Liver (tissue), 9 donors: ENCODE measurements around the gene ENOX1. TPM values are rescaled to one million over a fixed set of nuclear protein-coding genes. Genes with fewer than 3 reads are reported as not detected.

Source experiments
- DNase-seq: peaks from one replicate; pipeline ENCODE4 v3.0.0-alpha.2; 2017; ENCODE audit warnings: low spot score
- H3K27ac ChIP-seq, 2 donors: one replicate each; pipeline ENCODE4 v1.7.0; 2013; ENCODE audit warnings: inconsistent platforms in 2 of 2, low read length in 2 of 2, control low read depth in 1 of 2, low read depth in 1 of 2, mild to moderate bottlenecking in 1 of 2
- H3K27me3 ChIP-seq, 4 donors: one replicate each; pipeline versions ENCODE4 v1.6.1 to v1.7.0; 2013; ENCODE audit warnings: low read length in 3 of 4, inconsistent platforms in 1 of 4, mild to moderate bottlenecking in 1 of 4, moderate library complexity in 1 of 4; ENCODE audit not compliant: control insufficient read depth in 4 of 4, insufficient read depth in 4 of 4
- H3K36me3 ChIP-seq, 4 donors: one replicate each; pipeline versions ENCODE4 v1.6.1 to v1.7.0; 2013; ENCODE audit warnings: low read length in 3 of 4, mild to moderate bottlenecking in 3 of 4, low read depth in 1 of 4, moderate library complexity in 1 of 4; ENCODE audit not compliant: control insufficient read depth in 4 of 4, insufficient read depth in 3 of 4
- H3K4me1 ChIP-seq, 4 donors: one replicate each; pipeline versions ENCODE4 v1.6.1 to v1.7.0; 2013; ENCODE audit warnings: low read length in 3 of 4, mild to moderate bottlenecking in 3 of 4, moderate library complexity in 1 of 4; ENCODE audit not compliant: control insufficient read depth in 4 of 4, insufficient read depth in 4 of 4
- H3K4me3 ChIP-seq, 3 donors: one replicate each; pipeline versions ENCODE4 v1.6.1 to v1.7.0; 2013; ENCODE audit warnings: low read length in 3 of 3, control low read depth in 1 of 3, low read depth in 1 of 3, mild to moderate bottlenecking in 1 of 3
- H3K9ac ChIP-seq, 2 donors: one replicate each; pipeline ENCODE4 v1.7.0; 2013; ENCODE audit warnings: low read length in 2 of 2, mild to moderate bottlenecking in 2 of 2, moderate library complexity in 2 of 2, control low read depth in 1 of 2, low read depth in 1 of 2
- H3K9me3 ChIP-seq, 4 donors: one replicate each; pipeline versions ENCODE4 v1.6.1 to v1.7.0; 2013; ENCODE audit warnings: low read length in 3 of 4; ENCODE audit not compliant: control insufficient read depth in 4 of 4
- EGR1 ChIP-seq, 2 donors: IDR thresholded peaks; 2 replicates each; pipeline ENCODE4 v1.6.1; 2016 to 2018; ENCODE audit warnings: antibody characterized with exemption in 2 of 2, low read depth in 2 of 2
- FOXA2 ChIP-seq: IDR thresholded peaks from 2 replicates; pipeline ENCODE4 v1.6.1; 2016; ENCODE audit warnings: antibody characterized with exemption
- GABPA ChIP-seq, 2 donors: IDR thresholded peaks in 1 of 2; conservative IDR thresholded peaks in 1 of 2; 2 replicates each; pipeline ENCODE4 v1.6.1; 2016; ENCODE audit warnings: antibody characterized with exemption in 2 of 2, mild to moderate bottlenecking in 1 of 2, moderate library complexity in 1 of 2
- HNF4G ChIP-seq: IDR thresholded peaks from 2 replicates; pipeline ENCODE4 v1.6.1; 2016; ENCODE audit warnings: antibody characterized with exemption
- JUND ChIP-seq, 2 donors: IDR thresholded peaks; 2 replicates each; pipeline ENCODE4 v1.6.1; 2016; ENCODE audit warnings: antibody characterized with exemption in 2 of 2
- NR2F2 ChIP-seq: IDR thresholded peaks from 2 replicates; pipeline ENCODE4 v1.6.1; 2016; ENCODE audit warnings: antibody characterized with exemption
- RAD21 ChIP-seq, 2 donors: IDR thresholded peaks; 2 replicates each; pipeline ENCODE4 v1.6.1; 2016; ENCODE audit warnings: antibody characterized with exemption in 2 of 2, mild to moderate bottlenecking in 2 of 2
- RXRA ChIP-seq, 2 donors: IDR thresholded peaks; 2 replicates each; pipeline ENCODE4 v1.6.1; 2017 to 2018; ENCODE audit warnings: antibody characterized with exemption in 2 of 2, mild to moderate bottlenecking in 1 of 2
- SP1 ChIP-seq: IDR thresholded peaks from 2 replicates; pipeline ENCODE4 v1.6.1; 2018; ENCODE audit warnings: antibody characterized with exemption, mild to moderate bottlenecking
- TAF1 ChIP-seq: conservative IDR thresholded peaks from 2 replicates; pipeline ENCODE4 v1.6.1; 2016; ENCODE audit warnings: antibody characterized with exemption, mild to moderate bottlenecking
- YY1 ChIP-seq: IDR thresholded peaks from 2 replicates; pipeline ENCODE4 v1.6.1; 2016; ENCODE audit warnings: antibody characterized with exemption, mild to moderate bottlenecking
- WGBS: extraction: QIAGEN DNeasy Blood & Tissue Kit; methylation state at CpG from one replicate; pipeline ENCODE4 v1.1.7; 2013; 5-methylcytosine and 5-hydroxymethylcytosine counted together
- polyA plus RNA-seq, 2 donors: library from polyadenylated mRNA; stranded (reverse) in 1 of 2; unstranded in 1 of 2; fragments of 200-250 nt in 1 of 2; fragments of >200 nt in 1 of 2; fragmentation: Nextera tagmentation in 1 of 2; extraction: Ambion mirVana in 1 of 2; gene quantifications; one replicate each; pipeline versions ENCODE4 v1.2.1 to v1.2.3, GENCODE V29; 2013 to 2015
- total RNA-seq, 2 donors: library from RNA; depleted of rRNA; stranded (reverse); fragments of >200 nt; gene quantifications; one replicate each; pipeline ENCODE4 v1.2.3, GENCODE V29; 2014
- TF ChIP-seq, protein P1 (sequence below): IDR thresholded peaks from 2 replicates; pipeline ENCODE4 v1.6.1; 2016; ENCODE audit warnings: antibody characterized with exemption
- TF ChIP-seq, protein P2 (sequence below): IDR thresholded peaks from 2 replicates; pipeline ENCODE4 v1.6.1; 2016; ENCODE audit warnings: antibody characterized with exemption
- TF ChIP-seq, protein P3 (sequence below): IDR thresholded peaks from 2 replicates; pipeline ENCODE4 v1.6.1; 2016; ENCODE audit warnings: antibody characterized with exemption, mild to moderate bottlenecking
- TF ChIP-seq, protein P4 (sequence below): fragments of 150-350 bp; IDR thresholded peaks from 2 replicates; pipeline ENCODE4 v1.5.1; 2017; ENCODE audit warnings: improper control_type of control experiment, low read depth, low read length; ENCODE audit not compliant: missing input control
- donor health status: healthy.
- donor health status: healthy.
- donor health status: healthy.
- donor health status: healthy.
- donor health status: healthy.

Gene ENOX1
- total and polyA plus RNA-seq, 4 donors = 0.02 to 0.33 (median 0.08) TPM; not detected in 1

DNA sequence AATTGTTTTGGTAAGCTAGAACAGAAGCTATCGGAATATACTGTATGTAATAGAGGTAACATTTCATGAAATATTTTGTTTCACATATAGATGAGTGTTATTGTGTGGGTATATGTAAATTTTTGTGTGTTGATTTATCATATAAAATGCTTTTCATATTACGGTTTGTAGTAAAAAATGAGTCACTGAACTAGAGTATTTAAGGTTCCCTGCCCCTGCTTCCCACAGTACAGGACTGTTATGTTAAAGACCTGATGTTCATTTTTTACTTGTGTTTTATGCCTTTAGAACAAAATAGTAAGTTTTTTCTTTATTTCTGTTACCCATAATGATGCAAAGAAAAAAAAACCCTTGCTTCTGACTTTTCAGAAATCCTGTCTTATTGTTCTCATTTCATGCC, 243.4 kb downstream of the ENOX1 start:
- H3K36me3 ChIP-seq = no peaks in the 10 kb centered on the region
- no peak for DNase-seq
- H3K27me3 ChIP-seq = no peaks in the 10 kb centered on the region
- H3K4me3 ChIP-seq = no peak overlapping the region
- 94% methylated on average over 2 of the region's 2 CpGs for WGBS
- H3K27ac ChIP-seq = no peak overlapping the region
- no peak overlapping the region for H3K9ac ChIP-seq
- TF ChIP-seq GABPA (IDR thresholded peaks at IDR 0.05 in 1 of 2, conservative IDR thresholded peaks at IDR 0.05 in 1 of 2) (no peak), FOXA2 (no peak)
- peaks cover 0 to 5% (median 0%) of the 10 kb centered on the region in 4 donors for H3K9me3 ChIP-seq
- no peaks in the 10 kb centered on the region for H3K4me1 ChIP-seq

DNA sequence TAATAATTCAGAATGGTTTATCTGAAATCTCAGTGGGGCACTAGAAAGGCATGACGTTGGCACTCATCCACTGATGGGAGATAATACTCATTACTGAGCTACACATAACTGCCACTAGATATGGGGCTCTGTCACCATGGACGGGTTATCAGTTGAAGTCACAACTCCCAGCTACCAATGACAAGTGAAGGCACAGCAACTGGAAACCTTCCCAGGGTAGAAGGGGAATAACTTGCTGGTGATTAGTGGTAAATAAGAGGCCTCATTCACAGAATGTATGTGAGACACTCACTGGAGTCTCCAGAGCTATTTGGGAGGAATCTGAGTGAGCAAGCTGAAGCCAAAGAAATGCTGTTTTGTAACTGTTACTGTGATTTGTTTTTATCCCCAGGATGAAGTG, 249.6 kb downstream of the ENOX1 start:
- H3K4me3 ChIP-seq = no peak overlapping the region
- H3K36me3 ChIP-seq = no peaks in the 10 kb centered on the region
- H3K9ac ChIP-seq = no peak overlapping the region
- peaks cover 0 to 5% (median 0%) of the 10 kb centered on the region in 4 donors for H3K9me3 ChIP-seq
- no peaks in the 10 kb centered on the region for H3K27me3 ChIP-seq
- H3K27ac ChIP-seq = no peak overlapping the region
- TF ChIP-seq, protein P1, sequence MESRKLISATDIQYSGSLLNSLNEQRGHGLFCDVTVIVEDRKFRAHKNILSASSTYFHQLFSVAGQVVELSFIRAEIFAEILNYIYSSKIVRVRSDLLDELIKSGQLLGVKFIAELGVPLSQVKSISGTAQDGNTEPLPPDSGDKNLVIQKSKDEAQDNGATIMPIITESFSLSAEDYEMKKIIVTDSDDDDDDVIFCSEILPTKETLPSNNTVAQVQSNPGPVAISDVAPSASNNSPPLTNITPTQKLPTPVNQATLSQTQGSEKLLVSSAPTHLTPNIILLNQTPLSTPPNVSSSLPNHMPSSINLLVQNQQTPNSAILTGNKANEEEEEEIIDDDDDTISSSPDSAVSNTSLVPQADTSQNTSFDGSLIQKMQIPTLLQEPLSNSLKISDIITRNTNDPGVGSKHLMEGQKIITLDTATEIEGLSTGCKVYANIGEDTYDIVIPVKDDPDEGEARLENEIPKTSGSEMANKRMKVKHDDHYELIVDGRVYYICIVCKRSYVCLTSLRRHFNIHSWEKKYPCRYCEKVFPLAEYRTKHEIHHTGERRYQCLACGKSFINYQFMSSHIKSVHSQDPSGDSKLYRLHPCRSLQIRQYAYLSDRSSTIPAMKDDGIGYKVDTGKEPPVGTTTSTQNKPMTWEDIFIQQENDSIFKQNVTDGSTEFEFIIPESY = no peak
- no peak for TF ChIP-seq EGR1 (IDR thresholded peaks at IDR 0.05; ENCODE audit: low read depth in 2 of 2)
- TF ChIP-seq HNF4G = no peak
- TF ChIP-seq, protein P2, sequence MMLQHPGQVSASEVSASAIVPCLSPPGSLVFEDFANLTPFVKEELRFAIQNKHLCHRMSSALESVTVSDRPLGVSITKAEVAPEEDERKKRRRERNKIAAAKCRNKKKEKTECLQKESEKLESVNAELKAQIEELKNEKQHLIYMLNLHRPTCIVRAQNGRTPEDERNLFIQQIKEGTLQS = no peak
- TF ChIP-seq JUND (IDR thresholded peaks at IDR 0.05) = no peak
- no peak for TF ChIP-seq FOXA2
- no peak for TF ChIP-seq RXRA (IDR thresholded peaks at IDR 0.05)
- no peak for TF ChIP-seq YY1
- no peak for TF ChIP-seq RAD21 (IDR thresholded peaks at IDR 0.05)
- TF ChIP-seq, protein P3, sequence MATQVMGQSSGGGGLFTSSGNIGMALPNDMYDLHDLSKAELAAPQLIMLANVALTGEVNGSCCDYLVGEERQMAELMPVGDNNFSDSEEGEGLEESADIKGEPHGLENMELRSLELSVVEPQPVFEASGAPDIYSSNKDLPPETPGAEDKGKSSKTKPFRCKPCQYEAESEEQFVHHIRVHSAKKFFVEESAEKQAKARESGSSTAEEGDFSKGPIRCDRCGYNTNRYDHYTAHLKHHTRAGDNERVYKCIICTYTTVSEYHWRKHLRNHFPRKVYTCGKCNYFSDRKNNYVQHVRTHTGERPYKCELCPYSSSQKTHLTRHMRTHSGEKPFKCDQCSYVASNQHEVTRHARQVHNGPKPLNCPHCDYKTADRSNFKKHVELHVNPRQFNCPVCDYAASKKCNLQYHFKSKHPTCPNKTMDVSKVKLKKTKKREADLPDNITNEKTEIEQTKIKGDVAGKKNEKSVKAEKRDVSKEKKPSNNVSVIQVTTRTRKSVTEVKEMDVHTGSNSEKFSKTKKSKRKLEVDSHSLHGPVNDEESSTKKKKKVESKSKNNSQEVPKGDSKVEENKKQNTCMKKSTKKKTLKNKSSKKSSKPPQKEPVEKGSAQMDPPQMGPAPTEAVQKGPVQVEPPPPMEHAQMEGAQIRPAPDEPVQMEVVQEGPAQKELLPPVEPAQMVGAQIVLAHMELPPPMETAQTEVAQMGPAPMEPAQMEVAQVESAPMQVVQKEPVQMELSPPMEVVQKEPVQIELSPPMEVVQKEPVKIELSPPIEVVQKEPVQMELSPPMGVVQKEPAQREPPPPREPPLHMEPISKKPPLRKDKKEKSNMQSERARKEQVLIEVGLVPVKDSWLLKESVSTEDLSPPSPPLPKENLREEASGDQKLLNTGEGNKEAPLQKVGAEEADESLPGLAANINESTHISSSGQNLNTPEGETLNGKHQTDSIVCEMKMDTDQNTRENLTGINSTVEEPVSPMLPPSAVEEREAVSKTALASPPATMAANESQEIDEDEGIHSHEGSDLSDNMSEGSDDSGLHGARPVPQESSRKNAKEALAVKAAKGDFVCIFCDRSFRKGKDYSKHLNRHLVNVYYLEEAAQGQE = no peak
- TF ChIP-seq, protein P4, sequence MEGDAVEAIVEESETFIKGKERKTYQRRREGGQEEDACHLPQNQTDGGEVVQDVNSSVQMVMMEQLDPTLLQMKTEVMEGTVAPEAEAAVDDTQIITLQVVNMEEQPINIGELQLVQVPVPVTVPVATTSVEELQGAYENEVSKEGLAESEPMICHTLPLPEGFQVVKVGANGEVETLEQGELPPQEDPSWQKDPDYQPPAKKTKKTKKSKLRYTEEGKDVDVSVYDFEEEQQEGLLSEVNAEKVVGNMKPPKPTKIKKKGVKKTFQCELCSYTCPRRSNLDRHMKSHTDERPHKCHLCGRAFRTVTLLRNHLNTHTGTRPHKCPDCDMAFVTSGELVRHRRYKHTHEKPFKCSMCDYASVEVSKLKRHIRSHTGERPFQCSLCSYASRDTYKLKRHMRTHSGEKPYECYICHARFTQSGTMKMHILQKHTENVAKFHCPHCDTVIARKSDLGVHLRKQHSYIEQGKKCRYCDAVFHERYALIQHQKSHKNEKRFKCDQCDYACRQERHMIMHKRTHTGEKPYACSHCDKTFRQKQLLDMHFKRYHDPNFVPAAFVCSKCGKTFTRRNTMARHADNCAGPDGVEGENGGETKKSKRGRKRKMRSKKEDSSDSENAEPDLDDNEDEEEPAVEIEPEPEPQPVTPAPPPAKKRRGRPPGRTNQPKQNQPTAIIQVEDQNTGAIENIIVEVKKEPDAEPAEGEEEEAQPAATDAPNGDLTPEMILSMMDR = no peak
- no peak for TF ChIP-seq NR2F2
- TF ChIP-seq TAF1 = no peak
- no peak for TF ChIP-seq GABPA (IDR thresholded peaks at IDR 0.05 in 1 of 2, conservative IDR thresholded peaks at IDR 0.05 in 1 of 2)
- TF ChIP-seq SP1 = no peak
- no peak for DNase-seq
- WGBS = 72% methylated on average over 2 of the region's 2 CpGs
- H3K4me1 ChIP-seq = no peaks in the 10 kb centered on the region
